HCT116 (cell line): ENCODE measurements around the gene SBF2. TPM values are rescaled to one million over a fixed set of nuclear protein-coding genes. Genes with fewer than 3 reads are reported as not detected.

Experiments used
- ATAC-seq: fragments of 200-7000 bp; cut with Tn5 transposase; 2 replicates; pipeline ENCODE4 v1.9.1; 2020; ENCODE audit warnings: mild to moderate bottlenecking, moderate library complexity
- BruUV-seq: library from RNA; stranded (reverse); fragments of 400-500 nt; replicated peaks from 2 replicates; lab custom pipeline; 2021; lab: Mats Ljungman, UMichigan
- CTCF ChIA-PET: fragments of 300-600 bp; sonication (Branson Sonifier 250); formaldehyde crosslinking; loops from one replicate; lab custom pipeline; 2021; ENCODE audit warnings: antibody characterized with exemption; lab: Charles Lee
- POLR2A ChIA-PET: fragments of 300-600, 350-600 bp; sonication (Branson Sonifier 250); formaldehyde crosslinking; loops from one replicate; lab custom pipeline; 2021; ENCODE audit warnings: antibody characterized with exemption; lab: Charles Lee
- RAD21 ChIA-PET, 2 experiments: fragments of 300-600 bp; sonication (Branson Sonifier 250); formaldehyde crosslinking; loops; one replicate each; lab custom pipeline; 2023; ENCODE audit warnings: low total read pairs in 2 of 2; ENCODE audit not compliant: uncharacterized antibody in 2 of 2, unreplicated experiment in 2 of 2, low non-redundant PET in 1 of 2; lab: Charles Lee
- DNase-seq: peaks from one replicate; pipeline ENCODE4 v3.0.0-alpha.2; 2010; ENCODE audit warnings: low read depth, low spot score
- H2AFZ ChIP-seq: fragments of 200-600 bp; shearing (Covaris generic), sonication (generic); 2 replicates; pipeline ENCODE4 v1.6.1; 2017; ENCODE audit warnings: low read depth, mixed run types, mixed read lengths, antibody characterized with exemption, low read length; ENCODE audit not compliant: poor library complexity, severe bottlenecking
- H3K27ac ChIP-seq: 2 replicates; pipeline ENCODE4 v1.5.1; 2012; ENCODE audit warnings: low read depth, low read length
- H3K27me3 ChIP-seq: fragments of 200-600 bp; sonication (generic); 2 replicates; pipeline ENCODE4 v1.6.1; 2016; ENCODE audit warnings: mixed run types, low read length, mixed read lengths; ENCODE audit not compliant: insufficient read depth
- H3K36me3 ChIP-seq, 2 experiments: fragments of 200-500 bp in 1 of 2; fragments of 200-600 bp in 1 of 2; sonication (Bioruptor generic) in 1 of 2; sonication (generic) in 1 of 2; 2 replicates each; pipeline versions ENCODE4 v1.5.1 to v1.6.1; 2014 to 2016; ENCODE audit warnings: low read length in 2 of 2, inconsistent platforms in 1 of 2, mixed read lengths in 1 of 2, mixed run types in 1 of 2; ENCODE audit not compliant: insufficient read depth in 2 of 2, control insufficient read depth in 1 of 2
- H3K4me1 ChIP-seq, 2 experiments: fragments of 200-600 bp in 1 of 2; sonication (generic) in 1 of 2; 2 replicates each; pipeline versions ENCODE4 v1.5.1 to v1.6.1; 2012 to 2017; ENCODE audit warnings: low read length in 2 of 2, inconsistent platforms in 1 of 2, mild to moderate bottlenecking in 1 of 2, mixed read lengths in 1 of 2, mixed run types in 1 of 2, moderate library complexity in 1 of 2; ENCODE audit not compliant: insufficient read depth in 2 of 2, control insufficient read depth in 1 of 2
- H3K4me2 ChIP-seq: fragments of 200-600 bp; sonication (generic); 2 replicates; pipeline ENCODE4 v1.6.1; 2017; ENCODE audit warnings: mixed run types, low read length, mixed read lengths
- H3K4me3 ChIP-seq, 2 experiments: fragments of 200-600 bp in 1 of 2; sonication (generic) in 1 of 2; replicated peaks in 1 of 2; 2 replicates each; pipeline ENCODE4 v1.5.1; 2011 to 2016; ENCODE audit warnings: low read length in 2 of 2, control low read depth in 1 of 2, low read depth in 1 of 2, mild to moderate bottlenecking in 1 of 2, mixed read lengths in 1 of 2, mixed run types in 1 of 2
- H3K79me2 ChIP-seq: fragments of 200-600 bp; sonication (generic); 2 replicates; pipeline ENCODE4 v1.6.1; 2017; ENCODE audit warnings: mild to moderate bottlenecking, mixed run types, low read length, moderate library complexity, mixed read lengths; ENCODE audit not compliant: insufficient read depth
- H3K9ac ChIP-seq: fragments of 200-600 bp; sonication (generic); 2 replicates; pipeline ENCODE4 v1.6.1; 2016; ENCODE audit warnings: low read length, mixed read lengths
- H3K9me2 ChIP-seq: fragments of 200-600 bp; sonication (generic), shearing (Covaris generic); 2 replicates; pipeline ENCODE4 v1.6.1; 2017; ENCODE audit warnings: mixed run types, mild to moderate bottlenecking, moderate library complexity; ENCODE audit not compliant: insufficient read depth
- H3K9me3 ChIP-seq, 2 experiments: fragments of 200-500 bp in 1 of 2; fragments of 200-600 bp in 1 of 2; sonication (Bioruptor generic) in 1 of 2; sonication (generic) in 1 of 2; 2 replicates each; pipeline ENCODE4 v1.6.1; 2014 to 2017; ENCODE audit warnings: low read length in 2 of 2, mixed read lengths in 2 of 2, inconsistent platforms in 1 of 2, low read depth in 1 of 2, mild to moderate bottlenecking in 1 of 2, mixed run types in 1 of 2, moderate library complexity in 1 of 2; ENCODE audit not compliant: control insufficient read depth in 1 of 2, insufficient read depth in 1 of 2
- H4K20me1 ChIP-seq: fragments of 200-600 bp; sonication (generic), shearing (Covaris generic); 2 replicates; pipeline ENCODE4 v1.6.1; 2017; ENCODE audit warnings: mixed run types, mild to moderate bottlenecking, moderate library complexity; ENCODE audit not compliant: insufficient read depth
- ATF3 ChIP-seq: IDR thresholded peaks from 2 replicates; pipeline ENCODE4 v1.6.1; 2012
- CBX3 ChIP-seq: IDR thresholded peaks from 2 replicates; pipeline ENCODE4 v1.6.1; 2012; ENCODE audit warnings: low read depth
- CEBPB ChIP-seq: IDR thresholded peaks from 2 replicates; pipeline ENCODE4 v1.6.1; 2012; ENCODE audit warnings: low read depth
- CTCF ChIP-seq, 3 experiments: fragments of 200-600 bp in 1 of 3; sonication (generic) in 1 of 3; IDR thresholded peaks in 2 of 3; conservative IDR thresholded peaks in 1 of 3; 2 replicates each; pipeline ENCODE4 v1.5.1; 2012 to 2017; ENCODE audit warnings: low read depth in 2 of 3, low read length in 2 of 3, antibody characterized with exemption in 1 of 3, borderline replicate concordance in 1 of 3, control low read depth in 1 of 3, mild to moderate bottlenecking in 1 of 3, mixed read lengths in 1 of 3, mixed run types in 1 of 3, moderate library complexity in 1 of 3; ENCODE audit not compliant: insufficient read depth in 1 of 3
- EGR1 ChIP-seq: IDR thresholded peaks from 2 replicates; pipeline ENCODE4 v1.6.1; 2012; ENCODE audit warnings: low read depth
- ELF1 ChIP-seq: IDR thresholded peaks from 2 replicates; pipeline ENCODE4 v1.6.1; 2012; ENCODE audit warnings: low read depth, borderline replicate concordance
- EZH2 ChIP-seq: fragments of 200-600 bp; sonication (generic); IDR thresholded peaks from 2 replicates; pipeline ENCODE4 v1.6.1; 2017; ENCODE audit warnings: antibody characterized with exemption, mixed run types
- EZH2phosphoT487 ChIP-seq: fragments of 200-600 bp; IDR thresholded peaks from 2 replicates; pipeline ENCODE4 v1.6.1; 2018; ENCODE audit warnings: antibody characterized with exemption, borderline replicate concordance
- FOSL1 ChIP-seq: IDR thresholded peaks from 2 replicates; pipeline ENCODE4 v1.6.1; 2012; ENCODE audit warnings: low read depth
- MAX ChIP-seq: IDR thresholded peaks from 2 replicates; pipeline ENCODE4 v1.6.1; 2012
- POLR2AphosphoS5 ChIP-seq: IDR thresholded peaks from 2 replicates; pipeline ENCODE4 v1.6.1; 2011; ENCODE audit warnings: mild to moderate bottlenecking, low read depth, low read length, moderate library complexity
- RAD21 ChIP-seq: IDR thresholded peaks from 2 replicates; pipeline ENCODE4 v1.6.1; 2012; ENCODE audit warnings: low read depth, mild to moderate bottlenecking
- REST ChIP-seq: IDR thresholded peaks from 2 replicates; pipeline ENCODE4 v1.6.1; 2012; ENCODE audit warnings: low read depth
- SIN3A ChIP-seq: IDR thresholded peaks from 2 replicates; pipeline ENCODE4 v1.6.1; 2012; ENCODE audit warnings: low read depth
- SP1 ChIP-seq: IDR thresholded peaks from 2 replicates; pipeline ENCODE4 v1.6.1; 2012; ENCODE audit warnings: low read depth
- SRF ChIP-seq: IDR thresholded peaks from 2 replicates; pipeline ENCODE4 v1.6.1; 2012; ENCODE audit warnings: low read depth
- TCF7L2 ChIP-seq: IDR thresholded peaks from 2 replicates; pipeline ENCODE4 v1.7.0; 2011; ENCODE audit warnings: borderline replicate concordance, inconsistent platforms; ENCODE audit not compliant: insufficient read depth, insufficient read length; ENCODE audit errors: extremely low read depth
- ZFX ChIP-seq: fragments of 450-650 bp; IDR thresholded peaks from 2 replicates; pipeline ENCODE4 v1.6.1; 2017
- intact Hi-C: fragments of 100-400 bp; cut with micrococcal nuclease; formaldehyde crosslinking; loops from 2 replicates; pipeline ENCODE4 v1.10.0; 2022
- total RNA-seq: library from RNA; stranded (reverse); gene quantifications from one replicate; pipeline ENCODE4 v1.2.1, GENCODE V29; 2021; ENCODE audit not compliant: unreplicated experiment

Gene SBF2
- total RNA-seq, 1 experiment from 2014 or later, result 35.0 TPM

GRCh38 chr11:10021563-10021962, 272.5 kb downstream of the SBF2 start:
- intact Hi-C loops, result no loop called here
- ATAC-seq, result no peak
- no peak for TF ChIP-seq POLR2AphosphoS5
- no peak for TF ChIP-seq EZH2phosphoT487
- TF ChIP-seq SRF, result no peak
- TF ChIP-seq CEBPB, result no peak
- no peak for TF ChIP-seq REST
- TF ChIP-seq ZFX, result no peak
- TF ChIP-seq SIN3A, result no peak
- no peak for TF ChIP-seq SP1
- TF ChIP-seq EZH2, result no peak
- TF ChIP-seq TCF7L2, result no peak
- TF ChIP-seq RAD21, result no peak
- TF ChIP-seq ELF1, result no peak
- no peak for TF ChIP-seq EGR1
- TF ChIP-seq CBX3, result no peak
- no peak for TF ChIP-seq CTCF (IDR thresholded peaks at IDR 0.05 in 2 of 3, conservative IDR thresholded peaks at IDR 0.05 in 1 of 3; ENCODE audit: borderline replicate concordance in 1 of 3, insufficient read depth in 1 of 3, low read depth in 2 of 3, low read length in 2 of 3)
- no peak for TF ChIP-seq ATF3
- TF ChIP-seq MAX, result no peak
- no peak for TF ChIP-seq FOSL1
- Histone ChIP-seq H3K27me3 (no peaks in the 10 kb centered on the region), H3K27ac (no peak overlapping the region), H3K4me1 (peaks cover 0 to 2% of the 10 kb centered on the region in 2 experiments; a peak in 1 of 4 replicates), H3K9ac (no peak overlapping the region), H3K79me2 (no peaks in the 10 kb centered on the region), H4K20me1 (no peaks in the 10 kb centered on the region), H2AFZ (no peak overlapping the region), H3K4me3 (no peak overlapping the region), H3K9me2 (no peaks in the 10 kb centered on the region), H3K9me3 (no peaks in the 10 kb centered on the region), H3K36me3 (no peaks in the 10 kb centered on the region), H3K4me2 (no peak overlapping the region)
- ChIA-PET POLR2A (no interaction called here), RAD21 (no interaction called here), CTCF (no interaction called here)
- no peak for DNase-seq
- no TSS peak for BruUV-seq
